Hepatocyte (in vitro differentiated cells): Measurements from ENCODE around the gene CAPZB. TPM values are rescaled to one million over a fixed set of nuclear protein-coding genes. Genes with fewer than 3 reads are reported as not detected.

Experiments
- DNase-seq: peaks from one replicate; pipeline ENCODE4 v3.0.0-alpha.2; 2016; ENCODE audit warnings: low spot score
- H2AFZ ChIP-seq: fragments of 200-600 bp; sonication (generic); 2 replicates; pipeline ENCODE4 v1.6.0; 2016; ENCODE audit warnings: antibody characterized with exemption, mild to moderate bottlenecking
- H3K27ac ChIP-seq: fragments of 200-600 bp; sonication (generic); 2 replicates; pipeline ENCODE4 v1.5.1; 2016; ENCODE audit warnings: mild to moderate bottlenecking
- H3K27me3 ChIP-seq: fragments of 200-600 bp; sonication (generic); 2 replicates; pipeline ENCODE4 v1.6.1; 2016
- H3K36me3 ChIP-seq: fragments of 200-600 bp; sonication (generic); replicated peaks from 2 replicates; pipeline ENCODE4 v1.5.1; 2016; ENCODE audit warnings: low read depth; ENCODE audit not compliant: insufficient read depth
- H3K4me1 ChIP-seq: fragments of 200-600 bp; sonication (generic); 2 replicates; pipeline ENCODE4 v1.5.1; 2016; ENCODE audit warnings: mild to moderate bottlenecking, moderate library complexity; ENCODE audit not compliant: insufficient read depth
- H3K4me2 ChIP-seq: fragments of 200-600 bp; sonication (generic); 2 replicates; pipeline ENCODE4 v1.6.0; 2016
- H3K4me3 ChIP-seq: fragments of 200-600 bp; sonication (generic); 2 replicates; pipeline ENCODE4 v1.5.1; 2016; ENCODE audit warnings: mild to moderate bottlenecking
- H3K79me2 ChIP-seq: fragments of 200-600 bp; sonication (generic); 2 replicates; pipeline ENCODE4 v1.6.0; 2017; ENCODE audit warnings: mild to moderate bottlenecking
- H3K9me2 ChIP-seq: fragments of 200-600 bp; sonication (generic); replicated peaks from 2 replicates; pipeline ENCODE4 v1.6.0; 2017; ENCODE audit warnings: mild to moderate bottlenecking; ENCODE audit not compliant: insufficient read depth
- H3K9me3 ChIP-seq: fragments of 200-600 bp; sonication (generic); 2 replicates; pipeline ENCODE4 v1.5.1; 2016; ENCODE audit warnings: low read depth, mild to moderate bottlenecking
- H4K20me1 ChIP-seq: fragments of 200-600 bp; sonication (generic); 2 replicates; pipeline ENCODE4 v1.6.0; 2016; ENCODE audit warnings: mild to moderate bottlenecking; ENCODE audit not compliant: insufficient read depth, poor library complexity, severe bottlenecking
- EZH2 ChIP-seq: fragments of 200-600 bp; sonication (generic); IDR thresholded peaks from 2 replicates; pipeline ENCODE4 v1.6.1; 2016; ENCODE audit warnings: antibody characterized with exemption, mild to moderate bottlenecking, borderline replicate concordance
- EZH2phosphoT487 ChIP-seq: fragments of 200-600 bp; sonication (generic); IDR thresholded peaks from one replicate; pipeline ENCODE4 v1.6.1; 2018; ENCODE audit warnings: antibody characterized with exemption, mild to moderate bottlenecking, low read depth, moderate library complexity; ENCODE audit not compliant: unreplicated experiment, severe bottlenecking
- WGBS: methylation state at CpG from one replicate; pipeline ENCODE4 v1.1.6; 2016; ENCODE audit warnings: low lambda C conversion rate; ENCODE audit errors: missing lambda C conversion rate; 5-methylcytosine and 5-hydroxymethylcytosine counted together
- polyA plus RNA-seq: library from polyadenylated mRNA; unstranded; fragments of >200 nt; fragmentation: Nextera tagmentation; extraction: Ambion mirVana; gene quantifications from 2 replicates; pipeline ENCODE4 v1.2.1, GENCODE V29; 2016
- total RNA-seq: library from RNA; depleted of rRNA; stranded (reverse); fragments of >200 nt; gene quantifications from 2 replicates; pipeline ENCODE4 v1.2.3, GENCODE V29; 2014
- TF ChIP-seq, protein P1 (sequence below): fragments of 200-600 bp; sonication (generic); IDR thresholded peaks from 2 replicates; pipeline ENCODE4 v1.5.1; 2016; ENCODE audit warnings: antibody characterized with exemption, mild to moderate bottlenecking; ENCODE audit not compliant: poor library complexity

Gene CAPZB
- total and polyA plus RNA-seq, 2 experiments from 2014 or later: 139 to 261 TPM

DNA sequence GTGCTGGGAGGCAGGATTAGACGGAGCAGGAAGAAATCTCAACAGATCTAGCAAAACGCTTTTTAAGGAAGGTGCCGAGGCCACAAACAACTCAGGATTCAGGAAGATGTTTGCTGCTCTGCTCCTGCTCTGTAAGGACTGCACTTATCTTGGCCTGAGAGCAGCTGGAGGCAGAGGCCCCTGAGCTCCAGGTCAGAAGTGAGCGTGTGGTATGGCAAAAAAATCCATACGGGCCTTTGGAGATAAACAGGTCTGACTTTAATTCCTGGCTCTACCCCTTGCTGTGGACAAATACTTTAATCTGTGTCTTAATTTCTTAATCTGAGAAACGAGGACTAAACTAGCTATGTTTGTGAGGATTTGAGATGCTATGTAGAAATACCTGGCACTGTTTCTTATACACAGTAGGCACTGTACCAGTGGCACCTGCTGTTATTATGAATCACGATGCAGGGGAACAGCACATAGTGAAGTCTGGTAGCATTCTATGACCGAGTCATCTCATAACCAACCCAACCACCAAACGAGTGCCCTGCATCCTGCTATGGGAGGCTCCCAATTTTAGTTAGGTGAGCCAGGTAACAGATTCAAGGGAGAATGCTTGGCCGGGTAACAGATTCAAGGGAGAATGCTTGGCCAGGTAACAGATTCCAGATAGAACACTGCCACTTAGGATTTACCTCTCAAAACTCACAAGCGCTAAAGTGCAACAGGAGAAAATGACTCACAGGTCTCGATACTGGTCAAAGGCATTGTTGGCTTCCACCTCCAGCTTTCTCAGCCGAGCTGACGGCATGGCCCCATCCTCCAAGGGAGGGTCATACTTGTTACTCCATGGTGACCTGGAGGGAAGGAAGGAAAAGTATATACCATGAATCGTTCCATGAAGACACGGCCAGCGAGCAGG lies 107.3 kb downstream of the CAPZB start:
- Histone ChIP-seq H3K9me2 (no peaks in the 10 kb centered on the region), H3K79me2 (peaks cover 6% of the 10 kb centered on the region), H4K20me1 (no peaks in the 10 kb centered on the region), H3K4me3 (no peak overlapping the region), H3K9me3 (no peaks in the 10 kb centered on the region), H3K4me2 (no peak overlapping the region), H3K4me1 (no peaks in the 10 kb centered on the region), H3K36me3 (no peaks in the 10 kb centered on the region), H3K27ac (peak overlapping the region; percentile 11), H2AFZ (no peak overlapping the region), H3K27me3 (no peaks in the 10 kb centered on the region)
- TF ChIP-seq, protein P1, sequence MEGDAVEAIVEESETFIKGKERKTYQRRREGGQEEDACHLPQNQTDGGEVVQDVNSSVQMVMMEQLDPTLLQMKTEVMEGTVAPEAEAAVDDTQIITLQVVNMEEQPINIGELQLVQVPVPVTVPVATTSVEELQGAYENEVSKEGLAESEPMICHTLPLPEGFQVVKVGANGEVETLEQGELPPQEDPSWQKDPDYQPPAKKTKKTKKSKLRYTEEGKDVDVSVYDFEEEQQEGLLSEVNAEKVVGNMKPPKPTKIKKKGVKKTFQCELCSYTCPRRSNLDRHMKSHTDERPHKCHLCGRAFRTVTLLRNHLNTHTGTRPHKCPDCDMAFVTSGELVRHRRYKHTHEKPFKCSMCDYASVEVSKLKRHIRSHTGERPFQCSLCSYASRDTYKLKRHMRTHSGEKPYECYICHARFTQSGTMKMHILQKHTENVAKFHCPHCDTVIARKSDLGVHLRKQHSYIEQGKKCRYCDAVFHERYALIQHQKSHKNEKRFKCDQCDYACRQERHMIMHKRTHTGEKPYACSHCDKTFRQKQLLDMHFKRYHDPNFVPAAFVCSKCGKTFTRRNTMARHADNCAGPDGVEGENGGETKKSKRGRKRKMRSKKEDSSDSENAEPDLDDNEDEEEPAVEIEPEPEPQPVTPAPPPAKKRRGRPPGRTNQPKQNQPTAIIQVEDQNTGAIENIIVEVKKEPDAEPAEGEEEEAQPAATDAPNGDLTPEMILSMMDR: no peak
- no peak for TF ChIP-seq EZH2
- TF ChIP-seq EZH2phosphoT487: no peak
- DNase-seq: no peak
- 95% methylated on average over 17 of the region's 17 CpGs for WGBS

DNA sequence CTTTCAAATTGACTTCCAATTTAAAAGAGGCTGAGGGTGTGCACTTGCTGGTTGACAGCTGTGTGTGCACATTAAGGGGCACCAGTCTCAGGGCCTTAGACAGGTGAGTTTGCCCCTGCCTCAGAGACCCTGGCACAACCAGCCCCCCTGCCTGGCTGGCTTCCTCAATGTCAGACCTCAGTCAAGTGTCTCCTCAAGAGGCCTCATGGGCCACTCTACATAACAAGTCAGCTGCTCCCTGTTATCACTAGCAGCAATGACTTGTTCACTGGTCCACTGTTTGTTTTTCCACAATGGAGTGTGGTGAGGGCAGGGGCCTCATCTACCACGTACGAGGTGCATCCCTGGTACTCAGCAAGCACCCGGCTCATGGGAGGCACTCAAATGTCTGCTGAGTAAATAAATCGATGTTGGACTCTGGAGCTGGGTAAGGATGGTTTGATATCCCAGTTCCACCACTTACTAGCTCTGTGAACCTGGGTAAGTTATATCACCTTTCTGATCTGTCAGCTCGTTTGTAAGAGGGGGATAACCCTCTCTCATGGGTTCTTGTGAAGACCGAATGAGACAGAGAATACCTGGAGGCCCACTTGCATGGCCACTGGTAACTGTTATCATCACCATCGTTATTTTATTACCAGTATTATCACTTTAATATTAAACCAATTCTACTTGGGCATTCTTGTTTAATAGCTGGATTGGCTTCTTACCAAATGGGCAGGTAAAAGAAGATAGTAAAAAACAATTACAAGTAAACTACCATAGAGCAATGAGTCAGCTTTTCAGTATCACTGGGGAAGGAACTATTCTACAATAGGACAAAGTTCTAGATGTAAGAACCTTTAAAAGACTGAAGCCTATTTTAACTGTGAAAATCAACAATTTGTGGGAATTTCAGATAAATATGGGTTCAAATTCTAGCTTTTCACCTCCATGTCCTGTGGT lies 108.6 kb downstream of the CAPZB start:
- H3K4me3 ChIP-seq: no peak overlapping the region
- H3K4me2 ChIP-seq: no peak overlapping the region
- no peaks in the 10 kb centered on the region for H3K36me3 ChIP-seq
- peaks cover 3% of the 10 kb centered on the region for H3K79me2 ChIP-seq
- DNase-seq: no peak
- no peaks in the 10 kb centered on the region for H3K4me1 ChIP-seq
- TF ChIP-seq, protein P1: no peak
- TF ChIP-seq EZH2phosphoT487: no peak
- no peak for TF ChIP-seq EZH2
- H3K27ac ChIP-seq: peak overlapping the region; percentile 11
- H3K9me2 ChIP-seq: no peaks in the 10 kb centered on the region
- H3K27me3 ChIP-seq: no peaks in the 10 kb centered on the region
- no peak overlapping the region for H2AFZ ChIP-seq
- 94% methylated on average over 7 of the region's 7 CpGs for WGBS
- no peaks in the 10 kb centered on the region for H4K20me1 ChIP-seq
- H3K9me3 ChIP-seq: no peaks in the 10 kb centered on the region

DNA sequence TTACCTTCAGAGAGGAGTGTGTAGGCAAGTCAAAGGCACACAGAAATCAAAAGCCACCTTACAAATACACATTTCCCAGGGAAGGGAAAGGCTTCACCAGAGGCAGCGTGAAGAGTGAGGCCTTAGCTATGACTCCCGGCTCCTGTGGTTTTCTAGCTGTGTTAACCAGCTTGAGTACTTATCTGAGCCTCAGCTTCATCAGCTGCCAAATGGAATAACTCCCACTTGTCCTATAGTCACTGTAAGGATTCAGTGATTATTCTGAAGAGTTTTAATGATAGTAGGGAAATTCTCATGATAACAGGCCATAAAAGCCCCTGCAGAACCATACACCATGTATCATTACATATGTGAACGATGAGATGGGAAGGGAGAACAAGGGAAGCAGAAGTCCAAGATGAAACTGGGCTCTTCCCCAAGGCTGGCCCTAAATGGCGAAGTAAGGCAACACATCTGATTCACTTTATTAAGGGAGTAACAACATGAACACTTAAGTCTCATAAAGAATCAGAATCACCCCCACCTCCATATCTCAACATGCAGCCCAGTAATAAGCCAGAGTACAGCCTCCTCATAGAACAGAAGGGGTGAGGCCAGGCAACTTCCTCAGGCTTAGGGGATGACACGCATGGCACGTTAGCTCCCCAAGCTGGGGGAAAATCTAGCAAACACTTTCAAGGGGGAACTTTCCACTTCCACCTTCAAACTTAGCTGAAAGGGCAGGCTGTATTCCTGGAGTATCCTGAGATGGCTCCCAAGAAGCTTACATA lies 109.5 kb downstream of the CAPZB start:
- no peaks in the 10 kb centered on the region for H3K9me2 ChIP-seq
- H3K4me2 ChIP-seq: no peak overlapping the region
- no peaks in the 10 kb centered on the region for H3K27me3 ChIP-seq
- H3K79me2 ChIP-seq: peaks cover 3% of the 10 kb centered on the region
- no peaks in the 10 kb centered on the region for H4K20me1 ChIP-seq
- 91% methylated on average over 6 of the region's 6 CpGs for WGBS
- TF ChIP-seq EZH2 (no peak), EZH2phosphoT487 (no peak)
- TF ChIP-seq, protein P1: no peak
- H3K27ac ChIP-seq: no peak overlapping the region
- H3K4me1 ChIP-seq: no peaks in the 10 kb centered on the region
- no peaks in the 10 kb centered on the region for H3K36me3 ChIP-seq
- DNase-seq: no peak
- H2AFZ ChIP-seq: no peak overlapping the region
- no peaks in the 10 kb centered on the region for H3K9me3 ChIP-seq
- no peak overlapping the region for H3K4me3 ChIP-seq
